ENCODE data around the gene ANKRA2.
"Not testable (repeated sequence)": the region's sequence is repeated elsewhere in the genome, so short reads cannot be mapped to it uniquely, and the experiment has no call there.

Gene ANKRA2

DNA sequence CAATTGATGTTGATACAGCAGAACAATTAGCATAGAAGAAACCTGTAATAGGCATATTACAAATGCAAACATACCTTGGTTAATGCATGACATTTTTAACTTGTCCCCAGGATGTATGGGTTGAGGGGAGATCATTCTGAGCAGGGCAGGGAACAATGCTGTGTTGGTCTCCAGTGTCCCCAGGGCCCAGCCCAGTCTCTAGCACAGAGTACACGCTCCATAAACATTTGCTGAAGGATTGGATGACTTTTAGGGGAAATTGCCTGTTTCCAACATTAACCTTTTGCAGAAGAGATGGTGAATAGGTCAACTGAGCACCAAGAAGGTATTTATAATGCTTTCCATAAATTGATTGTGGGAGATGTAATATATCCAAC is 20.0 kb downstream of the ANKRA2 start:
- DNase-seq: no peak

GRCh38 chr5:73544429-73545402 is 20.7 kb downstream of the ANKRA2 start:
- no peak for DNase-seq

GRCh38 chr5:73542020-73542419 is 23.4 kb downstream of the ANKRA2 start:
- no peak for DNase-seq

DNA sequence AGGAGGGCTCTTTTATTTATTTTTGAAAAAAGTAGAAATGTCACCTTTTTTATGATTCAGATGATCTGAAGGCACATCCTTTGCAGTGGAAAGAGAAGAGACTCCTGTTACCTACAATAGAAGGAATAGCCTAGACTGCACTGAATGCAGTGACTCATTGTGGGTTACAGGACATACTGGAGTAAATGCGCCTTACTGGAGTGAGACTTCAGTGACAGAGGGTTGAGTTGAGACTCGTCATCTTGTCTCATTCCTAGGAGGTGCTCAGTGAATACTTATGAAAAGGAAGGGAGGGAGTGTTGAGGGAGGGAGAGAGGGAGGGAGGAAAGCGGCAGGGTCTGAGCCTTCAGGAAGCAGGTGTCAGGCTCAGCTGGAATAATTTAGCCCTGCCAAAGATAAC is 25.2 kb downstream of the ANKRA2 start:
- DNase-seq: no peak

DNA sequence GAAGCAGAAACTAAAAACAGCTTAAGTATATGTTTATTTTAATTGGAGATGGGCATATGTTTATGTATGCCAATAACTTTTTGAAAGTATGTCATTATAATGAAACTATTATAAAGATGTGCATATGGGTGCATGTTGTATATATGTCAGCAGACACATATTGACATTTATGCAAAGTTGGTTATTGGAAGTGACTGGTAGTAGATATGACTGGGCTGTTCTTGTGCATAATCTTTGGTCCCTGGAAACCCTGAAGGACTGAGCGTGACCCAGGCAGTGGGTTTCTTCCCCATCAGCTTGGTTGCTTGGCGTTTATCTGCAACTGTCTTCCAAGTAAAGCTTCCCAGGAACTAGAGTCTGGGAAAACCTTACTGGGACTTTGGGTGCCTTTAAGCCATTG is 25.7 kb downstream of the ANKRA2 start:
- DNase-seq: no peak

DNA sequence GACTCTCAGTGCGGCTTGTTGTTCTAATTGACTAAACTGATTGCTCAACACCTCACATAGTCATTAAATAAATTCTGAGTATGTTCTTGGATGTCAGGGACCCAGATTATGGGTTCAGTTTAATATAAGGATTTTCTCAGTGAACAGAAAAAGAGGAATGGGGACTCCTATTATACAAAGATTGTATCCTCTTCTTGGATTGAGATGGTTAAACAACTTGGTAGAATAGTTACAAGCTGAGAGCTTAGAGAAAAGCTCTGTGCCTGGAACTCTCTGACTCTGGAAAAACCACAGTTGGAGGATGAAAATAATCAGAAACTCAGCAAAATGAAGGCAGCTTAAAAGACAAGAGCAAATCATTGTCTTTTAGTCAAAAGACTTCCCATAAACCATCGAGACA is 30.5 kb downstream of the ANKRA2 start:
- DNase-seq: no peak

- DNase-seq: no peak
Observed at GRCh38 chr5:73534011-73534644, 31.3 kb downstream of the ANKRA2 start.

GRCh38 chr5:73532195-73532594 is 33.2 kb downstream of the ANKRA2 start:
- DNase-seq: no peak

- no peak for DNase-seq
Observed at GRCh38 chr5:73531356-73531755, 34.1 kb downstream of the ANKRA2 start.

DNA sequence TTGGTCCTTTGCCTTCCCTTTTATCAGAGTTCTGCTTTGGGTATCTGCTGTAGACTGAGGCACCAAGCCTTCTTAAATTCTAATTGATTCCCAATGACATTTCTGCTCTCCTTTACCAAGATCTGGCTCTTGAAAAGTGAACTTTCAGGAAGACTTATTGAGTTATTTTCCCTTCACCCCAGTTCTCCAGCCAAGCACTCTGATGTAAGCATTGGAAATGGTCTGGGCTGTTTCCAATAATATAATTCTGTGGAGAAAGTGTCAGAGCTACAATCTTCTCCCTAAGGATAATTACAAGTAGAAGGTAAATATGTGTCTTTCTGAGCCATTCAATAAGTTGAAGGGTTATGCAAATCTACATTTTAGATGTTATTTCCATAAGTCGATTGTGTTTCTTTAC is 36.4 kb downstream of the ANKRA2 start:
- no peak for DNase-seq

- no peak for DNase-seq
Observed at GRCh38 chr5:73528248-73528647, 37.2 kb downstream of the ANKRA2 start.

- DNase-seq: no peak
Observed at GRCh38 chr5:73525606-73526203, 39.7 kb downstream of the ANKRA2 start.

- DNase-seq: no peak
Observed at GRCh38 chr5:73523861-73524260, 41.6 kb downstream of the ANKRA2 start.

GRCh38 chr5:73522989-73523388 is 42.5 kb downstream of the ANKRA2 start:
- no peak for DNase-seq

DNA sequence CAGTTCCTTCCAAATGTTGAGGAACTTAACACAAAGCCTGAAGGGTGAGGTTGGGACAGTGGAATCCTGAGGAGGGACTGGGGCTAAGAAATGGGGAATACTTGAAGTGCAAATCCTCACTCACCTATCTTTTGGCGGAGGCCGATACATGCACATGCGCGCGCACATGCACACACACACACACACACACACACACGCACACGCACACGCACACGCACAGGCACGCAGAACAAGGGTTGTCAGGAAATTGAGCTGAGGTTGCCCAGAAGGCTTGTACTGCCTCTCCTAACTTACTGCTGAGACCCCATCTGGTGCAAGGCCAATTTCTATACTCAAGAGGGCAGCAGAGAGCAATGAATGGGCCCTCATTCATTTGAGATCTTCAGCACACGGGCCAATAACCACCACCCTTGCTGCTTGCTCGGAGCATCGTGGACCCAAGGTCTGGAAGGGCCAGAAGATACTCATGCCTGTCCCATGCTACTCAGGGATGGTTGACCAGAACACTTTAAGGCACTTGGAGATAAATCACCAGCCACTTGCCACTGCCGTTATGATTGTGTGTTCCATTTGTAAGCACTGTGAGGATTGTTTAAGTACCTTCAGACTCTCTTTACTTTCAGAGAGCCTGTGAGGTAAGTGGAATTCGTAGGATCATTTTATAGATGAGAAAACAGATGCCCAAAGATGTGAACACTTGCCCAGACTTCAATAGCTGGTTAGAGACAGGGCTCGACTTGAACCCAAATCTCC is 45.7 kb downstream of the ANKRA2 start:
- DNase-seq: peak; percentile 49

- no peak for DNase-seq
Observed at GRCh38 chr5:73515232-73515631, 50.2 kb downstream of the ANKRA2 start.

DNA sequence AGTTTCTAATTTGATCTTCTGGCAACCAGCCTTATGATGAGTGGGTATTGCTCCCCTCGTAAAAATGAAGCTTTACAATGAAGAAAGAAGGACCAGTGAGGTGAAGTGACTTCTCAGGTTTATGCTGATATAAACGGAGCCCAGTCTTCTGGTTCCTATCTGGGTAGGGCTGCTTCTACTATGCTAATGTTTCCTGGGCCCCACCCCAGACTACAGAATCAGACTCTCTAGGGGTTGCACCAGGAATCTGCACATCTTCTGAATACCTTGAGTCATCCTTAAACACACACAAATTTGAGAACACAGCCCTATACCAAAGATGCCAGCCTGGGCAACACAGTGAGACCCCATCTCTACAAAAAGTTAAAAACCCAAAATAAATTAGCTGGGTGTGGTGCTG is 51.0 kb downstream of the ANKRA2 start:
- no peak for DNase-seq

DNA sequence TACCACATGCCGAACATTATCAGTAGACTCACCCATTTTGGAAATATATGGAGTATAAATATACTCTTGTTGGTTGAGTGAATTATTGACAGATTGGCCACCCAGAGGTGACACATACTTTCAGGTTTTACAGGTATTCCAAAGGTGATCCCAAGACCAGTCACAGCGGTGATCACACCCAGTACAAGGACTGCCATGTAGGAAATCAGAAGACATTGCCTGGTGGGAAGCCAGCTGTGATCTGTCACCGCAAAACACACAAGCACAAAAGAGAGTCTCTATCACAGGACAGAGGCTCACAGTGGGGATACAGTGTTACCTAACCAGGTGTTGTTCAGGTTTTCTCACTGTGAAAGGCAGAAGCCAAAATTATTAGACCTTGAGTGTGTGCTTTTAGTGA is 51.4 kb downstream of the ANKRA2 start:
- no peak for DNase-seq

- not testable (repeated sequence) for DNase-seq
Observed at GRCh38 chr5:73508521-73508920, 56.9 kb downstream of the ANKRA2 start.

GRCh38 chr5:73507062-73507461 is 58.4 kb downstream of the ANKRA2 start:
- no peak for DNase-seq

- DNase-seq: no peak
Observed at GRCh38 chr5:73506459-73506955, 58.9 kb downstream of the ANKRA2 start.
